ENCODE results near the gene SPPL2A.

The SPPL2A gene

GRCh38 chr15:50686469-50687301 is 78.8 kb downstream of the SPPL2A start, which contains the start of gene TRPM7:
TSS of gene TRPM7 (minus strand) at chr15:50686797. CDS start at chr15:50686533, 264 bp downstream.
- peak; percentile 79 for DNase-seq (ENCODE audit: low read depth)

DNA sequence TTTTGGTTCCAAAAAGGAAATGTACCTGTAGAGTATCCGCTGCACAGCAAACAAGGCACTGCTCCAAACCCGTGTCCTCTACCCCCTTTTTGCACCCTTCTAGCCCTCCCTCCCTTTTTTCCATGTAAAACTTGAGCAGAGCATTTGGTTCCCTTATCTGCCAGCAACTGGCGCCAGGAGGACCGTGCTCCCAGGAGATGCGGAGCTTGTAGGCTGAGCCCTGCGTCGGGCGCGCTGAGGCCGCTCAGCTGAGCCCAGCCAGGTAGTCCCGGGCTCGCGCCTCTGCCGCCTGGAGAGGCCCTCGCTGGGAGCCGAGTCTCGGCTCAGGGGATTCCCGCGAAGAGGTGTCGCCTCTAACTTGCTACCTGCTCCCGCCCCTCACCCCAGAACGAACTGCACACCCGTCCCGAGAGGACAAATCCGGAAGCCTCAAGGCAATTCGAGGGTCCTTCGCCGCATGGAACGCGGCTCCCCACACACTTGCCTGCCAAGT is 79.5 kb downstream of the SPPL2A start:
- DNase-seq (ENCODE audit: low read depth): no peak

DNA sequence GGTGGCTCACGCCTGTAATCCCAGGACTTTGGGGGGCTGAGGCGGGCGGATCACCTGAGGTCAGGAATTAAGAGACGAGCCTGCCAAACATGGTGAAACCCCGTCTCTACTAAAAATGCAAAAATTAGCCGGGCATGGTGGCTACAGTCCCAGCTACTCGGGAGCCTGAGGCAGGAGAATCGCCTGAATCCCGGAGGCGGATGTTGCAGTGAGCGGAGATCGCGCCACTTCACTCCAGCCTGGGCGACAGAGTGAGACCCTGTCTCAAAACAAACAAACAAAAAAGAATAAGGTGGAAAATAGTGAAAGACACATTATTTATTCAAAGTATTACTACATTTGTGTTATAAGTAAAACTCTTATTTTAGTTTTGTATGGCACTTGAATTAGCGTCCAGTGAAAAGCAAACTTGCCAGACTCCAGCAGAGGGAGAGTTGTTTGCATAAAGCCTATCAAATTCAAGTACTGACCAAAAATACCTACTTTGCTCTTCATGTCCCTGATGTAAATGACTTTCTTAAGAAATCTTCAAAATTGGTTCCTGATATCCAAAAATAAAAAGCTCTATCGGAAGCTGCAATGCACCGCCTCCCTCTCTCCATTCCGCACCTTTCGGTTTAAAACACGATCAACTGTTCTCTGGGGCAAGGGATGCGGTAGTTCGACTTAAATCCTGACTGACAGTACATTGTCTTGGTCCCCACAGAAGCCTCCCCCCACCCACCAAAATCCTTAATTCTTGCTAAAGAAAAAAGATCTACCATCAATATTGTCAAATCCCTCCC is 80.1 kb downstream of the SPPL2A start:
- no peak for DNase-seq (ENCODE audit: low read depth)

DNA sequence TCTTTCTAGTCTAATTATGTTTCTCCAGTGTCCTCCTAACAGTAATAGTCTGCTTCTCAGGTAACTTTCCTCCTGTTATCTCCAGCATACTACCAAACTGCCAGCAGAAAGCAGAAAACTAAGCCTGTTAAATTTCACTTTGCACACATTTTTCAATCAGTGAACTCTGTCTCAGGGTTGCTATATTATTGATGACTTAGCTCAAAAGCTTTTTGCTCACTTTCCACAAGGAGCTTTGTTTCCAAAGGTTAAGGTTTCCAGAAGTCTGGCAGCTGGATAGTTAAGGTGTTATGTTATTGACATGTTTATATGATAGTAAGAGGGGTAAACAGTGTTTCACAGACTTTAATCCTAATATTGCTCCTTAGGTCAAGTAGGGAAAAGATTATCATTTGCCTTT is 84.0 kb downstream of the SPPL2A start:
- no peak for DNase-seq (ENCODE audit: low read depth)

DNA sequence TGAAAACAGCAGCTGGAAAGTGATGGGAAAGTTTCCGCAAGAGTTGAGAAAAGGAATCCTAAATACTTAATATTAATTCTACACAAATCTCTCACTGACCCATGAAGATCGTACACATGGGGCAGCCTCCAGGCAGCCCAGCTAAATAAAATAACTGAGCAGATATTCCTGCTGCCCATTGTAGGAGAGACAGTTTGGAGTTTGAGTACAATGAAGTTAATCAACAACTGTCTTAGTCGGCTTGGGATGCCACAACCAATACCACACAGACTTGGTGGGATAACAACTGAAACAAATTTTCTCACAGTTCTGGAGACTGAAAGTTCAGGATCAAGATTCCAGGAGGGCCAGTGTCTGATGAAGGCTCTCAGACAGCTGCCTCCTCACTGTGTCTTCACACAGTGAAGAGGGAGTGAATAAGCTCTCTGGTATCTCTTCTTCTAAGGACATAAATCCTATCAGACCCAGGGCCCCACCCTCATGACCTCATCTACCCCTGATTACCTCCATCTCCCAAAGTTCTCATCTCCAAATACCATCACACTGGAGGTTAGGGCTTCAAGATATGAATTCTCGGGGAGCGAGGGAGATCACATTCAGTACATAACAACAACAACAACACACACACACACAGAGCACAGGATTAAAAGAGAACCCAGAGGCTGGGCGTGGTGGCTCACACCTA is 88.6 kb downstream of the SPPL2A start:
- DNase-seq (ENCODE audit: low read depth): no peak

- no peak for DNase-seq (ENCODE audit: low read depth)
Observed at GRCh38 chr15:50675535-50676144, 89.9 kb downstream of the SPPL2A start.

DNA sequence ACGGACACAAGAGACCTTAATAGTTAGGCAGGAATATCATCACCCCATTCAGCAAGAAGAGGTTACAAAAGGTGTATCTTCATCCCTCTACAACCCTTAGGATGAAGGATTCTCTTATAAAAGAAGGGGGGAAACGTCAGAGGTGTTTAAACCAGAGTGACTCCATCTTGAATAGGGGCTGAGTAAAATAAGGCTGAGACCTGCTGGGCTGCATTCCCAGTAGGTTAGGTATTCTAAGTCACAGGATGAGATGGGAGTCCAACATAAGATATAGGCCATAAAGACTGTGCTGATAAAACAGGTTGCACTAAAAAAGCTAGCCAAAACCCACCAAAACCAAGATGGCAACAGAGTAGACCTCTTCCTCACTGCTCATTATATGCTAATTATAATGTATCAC is 95.4 kb downstream of the SPPL2A start:
- DNase-seq (ENCODE audit: low read depth): no peak

DNA sequence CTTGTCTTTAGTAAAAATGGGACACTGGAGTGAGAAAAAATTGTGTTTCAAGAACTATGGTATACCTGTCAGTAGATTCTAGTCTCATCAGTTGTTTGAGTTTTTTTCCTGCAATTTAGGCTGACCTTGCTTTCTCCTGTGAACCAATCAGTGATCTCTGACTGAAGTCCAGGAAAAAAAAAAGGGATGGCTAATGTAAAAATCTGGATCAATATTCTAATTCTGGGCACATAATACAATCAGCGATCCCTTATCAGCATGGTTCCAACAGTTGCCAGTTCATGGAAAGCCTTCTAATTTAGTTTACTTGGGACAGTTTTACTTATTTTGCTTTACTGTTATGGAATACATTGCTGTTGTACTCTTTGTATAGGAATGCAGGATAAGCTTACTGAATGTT is 95.9 kb downstream of the SPPL2A start:
- no peak for DNase-seq (ENCODE audit: low read depth)

DNA sequence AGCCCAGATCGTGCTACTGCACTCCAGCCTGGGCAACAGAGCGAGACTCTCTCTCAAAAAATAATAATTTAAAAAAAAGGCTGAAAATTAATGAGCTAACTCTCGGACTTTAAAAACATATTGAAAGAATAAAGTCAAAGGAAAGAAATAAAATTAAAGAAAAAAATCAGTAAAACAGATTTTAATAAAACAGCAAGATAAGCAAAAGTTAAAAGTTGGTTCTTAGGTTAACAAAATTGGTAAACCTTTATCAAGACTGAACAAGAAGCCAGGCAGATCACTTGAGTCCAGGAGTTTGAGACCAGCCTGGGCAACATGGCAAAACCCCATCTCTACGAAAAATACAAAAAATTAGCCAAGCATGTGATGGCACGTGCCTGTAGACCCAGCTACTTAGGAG is 99.6 kb downstream of the SPPL2A start:
- DNase-seq (ENCODE audit: low read depth): no peak

GRCh38 chr15:50655555-50655954 is 110.0 kb downstream of the SPPL2A start:
- DNase-seq (ENCODE audit: low read depth): no peak

GRCh38 chr15:50653156-50653743 is 112.3 kb downstream of the SPPL2A start:
- no peak for DNase-seq (ENCODE audit: low read depth)

DNA sequence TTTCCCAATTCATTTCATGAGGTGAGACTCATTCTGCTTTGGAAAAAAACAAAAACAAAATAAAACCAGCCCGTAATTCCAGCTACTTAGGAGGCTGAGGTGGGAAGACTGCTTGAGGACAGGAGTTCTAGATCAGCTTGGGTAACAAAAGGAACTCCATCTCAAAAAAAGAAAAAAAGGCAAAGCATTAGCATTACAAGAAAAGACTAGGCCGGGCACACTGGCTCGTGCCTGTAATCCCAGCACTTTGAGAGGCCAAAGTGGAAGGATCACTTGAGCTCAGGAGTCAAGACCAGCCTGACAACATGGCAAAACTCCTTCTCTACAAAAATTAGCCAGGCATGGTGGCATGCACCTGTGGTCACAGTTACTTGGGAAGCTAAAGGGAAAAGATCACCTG is 112.8 kb downstream of the SPPL2A start:
- no peak for DNase-seq (ENCODE audit: low read depth)
